Activated CD4-positive, alpha-beta memory T cell treated with anti-CD3 and anti-CD28 coated beads, Interleukin-2, amount 10 ng/mL, durations not matched to agents 7 days and 5 days (primary cell): ENCODE data around the gene HBZ. TPM values are rescaled to one million over a fixed set of nuclear protein-coding genes. Genes with fewer than 3 reads are reported as not detected.
"Not testable (repeated sequence)": the region's sequence is repeated elsewhere in the genome, so short reads cannot be mapped to it uniquely, and the experiment has no call there.

Experiments
- CTCF ChIA-PET: fragments of 350-600 bp; sonication (Branson Sonifier 250); formaldehyde crosslinking; loops from one replicate; lab custom pipeline; 2021; ENCODE audit warnings: antibody characterized with exemption, inconsistent platforms; lab: Charles Lee
- POLR2A ChIA-PET: fragments of 350-600 bp; sonication (Branson Sonifier 250); formaldehyde crosslinking; loops from one replicate; lab custom pipeline; 2021; ENCODE audit warnings: antibody characterized with exemption; lab: Charles Lee
- DNase-seq: peaks from one replicate; pipeline ENCODE4 v3.0.0-alpha.2; 2020
- H3K27ac Mint-ChIP-seq: one replicate; pipeline ENCODE4 v1.8.0; 2021; ENCODE audit warnings: mild to moderate bottlenecking, mixed read lengths
- H3K27me3 Mint-ChIP-seq: one replicate; pipeline ENCODE4 v1.8.0; 2021; ENCODE audit warnings: mixed read lengths
- H3K36me3 Mint-ChIP-seq: one replicate; pipeline ENCODE4 v1.8.0; 2021; ENCODE audit warnings: low read depth, mixed read lengths
- H3K4me1 Mint-ChIP-seq: one replicate; pipeline ENCODE4 v1.8.0; 2021; ENCODE audit warnings: mixed read lengths
- H3K4me3 Mint-ChIP-seq: one replicate; pipeline ENCODE4 v1.8.0; 2021; ENCODE audit warnings: mild to moderate bottlenecking, mixed read lengths
- H3K9me3 Mint-ChIP-seq: one replicate; pipeline ENCODE4 v1.8.0; 2021; ENCODE audit warnings: mixed read lengths
- total RNA-seq, 2 experiments: library from RNA; stranded (reverse); gene quantifications; one replicate each; pipeline ENCODE4 v1.2.3, GENCODE V29; 2021

Gene HBZ
- total RNA-seq, 2 experiments from 2014 or later, result not detected

DNA sequence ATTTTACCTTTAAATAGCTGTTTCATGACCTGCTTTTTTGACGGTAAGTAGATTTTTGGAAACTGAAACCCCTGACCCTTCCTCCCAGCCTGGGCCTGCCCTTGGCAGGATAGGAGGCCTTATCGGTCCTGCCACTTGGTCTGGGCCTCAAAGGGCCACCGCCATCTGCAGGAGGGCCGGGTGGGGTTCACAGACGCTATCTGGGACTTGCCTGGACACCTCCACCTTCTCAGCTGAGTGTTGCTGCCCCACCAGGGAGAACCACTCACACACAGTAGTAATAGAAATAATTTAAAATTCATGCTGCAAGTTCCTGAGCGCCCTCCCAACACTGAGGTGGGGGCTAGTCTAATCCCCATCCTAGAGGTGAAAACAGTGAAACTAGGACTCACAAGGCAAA is 9.4 kb upstream of the HBZ start:
- CTCF ChIA-PET, result no interaction called here
- Mint-ChIP-seq H3K4me1 (peaks cover 5% of the 10 kb centered on the region), H3K4me3 (no peak overlapping the region), H3K27me3 (peaks cover 15% of the 10 kb centered on the region), H3K9me3 (no peaks in the 10 kb centered on the region), H3K27ac (no peak overlapping the region), H3K36me3 (no peaks in the 10 kb centered on the region)
- DNase-seq, result no peak
- POLR2A ChIA-PET, result no interaction called here

DNA sequence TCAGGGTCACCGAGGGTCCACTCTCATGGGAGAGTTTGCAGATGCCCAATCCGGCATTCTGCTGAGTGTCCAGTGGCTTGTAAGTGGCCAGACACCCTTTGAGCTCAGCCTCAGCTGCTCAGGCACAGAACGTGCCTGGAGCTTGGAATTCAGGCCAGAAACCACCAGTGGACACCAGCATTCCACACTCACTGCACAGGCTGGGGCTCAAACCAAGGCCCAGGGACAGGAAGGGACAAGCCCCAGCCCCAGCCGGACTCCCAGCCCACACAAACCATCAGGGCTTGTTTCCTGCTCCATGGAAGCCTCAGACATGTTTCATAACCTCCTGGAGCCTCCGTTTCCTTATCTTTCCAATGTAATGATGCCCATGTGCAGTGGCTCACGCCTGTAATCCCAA is 9.0 kb upstream of the HBZ start:
- no peak overlapping the region for H3K27ac Mint-ChIP-seq
- H3K4me3 Mint-ChIP-seq, result no peak overlapping the region
- H3K27me3 Mint-ChIP-seq, result peaks cover 18% of the 10 kb centered on the region
- ChIA-PET CTCF (no interaction called here), POLR2A (no interaction called here)
- H3K4me1 Mint-ChIP-seq, result peaks cover 5% of the 10 kb centered on the region
- DNase-seq, result no peak
- H3K36me3 Mint-ChIP-seq, result no peaks in the 10 kb centered on the region
- no peaks in the 10 kb centered on the region for H3K9me3 Mint-ChIP-seq

DNA sequence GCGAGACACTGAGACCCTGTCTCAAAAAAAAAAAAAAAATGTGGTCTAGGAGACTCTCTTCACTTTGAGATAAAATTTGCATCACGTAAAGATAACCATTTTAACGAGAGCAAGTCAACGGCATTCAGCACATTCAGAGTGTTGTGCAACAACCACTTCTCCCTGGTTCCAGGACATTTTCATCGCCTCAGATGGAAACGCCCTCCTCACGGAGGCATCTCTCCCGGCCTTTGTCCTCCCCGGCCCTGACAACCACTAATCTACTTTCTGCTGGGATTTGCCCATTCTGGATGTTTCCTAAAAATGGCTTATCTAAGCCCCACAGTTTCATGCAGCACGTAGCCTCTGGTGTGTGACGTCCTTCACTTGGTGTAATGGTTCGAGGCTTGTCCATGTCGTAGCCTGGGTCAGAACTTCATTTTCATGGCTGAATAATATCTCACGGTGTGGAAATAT is 7.6 kb upstream of the HBZ start:
- Mint-ChIP-seq H3K9me3 (no peaks in the 10 kb centered on the region), H3K4me1 (no peaks in the 10 kb centered on the region), H3K27ac (no peak overlapping the region), H3K27me3 (peaks cover 23% of the 10 kb centered on the region), H3K36me3 (no peaks in the 10 kb centered on the region), H3K4me3 (no peak overlapping the region)
- no peak for DNase-seq
- POLR2A ChIA-PET, result no interaction called here
- CTCF ChIA-PET, result no interaction called here

DNA sequence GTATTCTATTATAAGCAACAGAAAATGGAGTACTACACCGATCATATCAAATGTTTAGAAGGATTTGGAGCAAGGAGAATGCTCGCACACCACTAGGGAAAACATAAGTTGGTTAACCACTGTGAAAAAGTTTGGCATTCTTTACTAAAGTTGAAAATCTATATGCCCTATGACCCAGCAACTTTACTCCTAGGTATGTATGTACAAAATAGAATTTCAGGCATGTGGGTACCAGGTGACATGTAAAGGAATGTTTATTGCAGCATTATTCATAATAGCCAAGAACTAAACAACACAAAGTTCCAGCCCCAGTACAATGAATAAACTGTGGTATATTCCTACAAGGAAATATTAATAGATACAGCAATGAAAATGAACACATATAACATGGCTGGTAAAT is 5.8 kb upstream of the HBZ start:
- no peak overlapping the region for H3K4me3 Mint-ChIP-seq
- H3K27ac Mint-ChIP-seq, result no peak overlapping the region
- ChIA-PET CTCF (no interaction called here), POLR2A (no interaction called here)
- DNase-seq, result no peak
- H3K36me3 Mint-ChIP-seq, result no peaks in the 10 kb centered on the region
- peaks cover 28% of the 10 kb centered on the region for H3K27me3 Mint-ChIP-seq
- H3K9me3 Mint-ChIP-seq, result no peaks in the 10 kb centered on the region
- no peaks in the 10 kb centered on the region for H3K4me1 Mint-ChIP-seq

DNA sequence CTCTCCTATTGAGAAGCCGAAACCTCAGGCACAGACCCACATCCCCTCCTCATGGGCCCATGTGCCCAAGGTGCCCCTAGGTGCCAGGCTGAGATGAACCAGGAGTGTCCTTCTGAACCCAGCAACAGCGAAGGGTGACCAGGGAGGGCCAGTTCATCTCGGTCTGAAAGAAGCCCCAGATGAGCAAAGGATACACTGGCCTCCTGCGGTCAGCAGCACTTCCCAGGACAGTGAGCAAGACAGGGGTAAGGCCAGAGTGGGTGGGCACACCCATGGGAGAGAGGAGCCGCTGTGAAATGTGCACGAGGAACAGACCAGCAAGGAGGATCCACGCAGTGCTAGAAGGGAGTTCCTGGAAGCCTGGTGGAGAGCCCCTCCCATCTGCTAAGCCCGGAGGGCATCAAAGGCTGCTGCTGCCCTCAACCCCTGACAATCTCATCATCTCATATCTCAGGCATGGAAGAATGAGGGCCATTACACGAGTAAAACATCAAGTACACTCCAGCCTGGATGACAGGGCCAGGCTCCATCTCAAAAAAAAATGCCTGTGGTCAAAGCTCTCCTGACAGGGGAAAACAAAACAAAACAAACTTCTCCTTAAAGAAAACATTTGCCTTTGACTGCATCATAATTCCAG is 3.3 kb upstream of the HBZ start:
- H3K4me3 Mint-ChIP-seq, result no peak overlapping the region
- ChIA-PET CTCF (no interaction called here), POLR2A (no interaction called here)
- no peaks in the 10 kb centered on the region for H3K36me3 Mint-ChIP-seq
- H3K27me3 Mint-ChIP-seq, result peaks cover 29% of the 10 kb centered on the region
- no peak for DNase-seq
- H3K4me1 Mint-ChIP-seq, result no peaks in the 10 kb centered on the region
- H3K9me3 Mint-ChIP-seq, result no peaks in the 10 kb centered on the region
- no peak overlapping the region for H3K27ac Mint-ChIP-seq

DNA sequence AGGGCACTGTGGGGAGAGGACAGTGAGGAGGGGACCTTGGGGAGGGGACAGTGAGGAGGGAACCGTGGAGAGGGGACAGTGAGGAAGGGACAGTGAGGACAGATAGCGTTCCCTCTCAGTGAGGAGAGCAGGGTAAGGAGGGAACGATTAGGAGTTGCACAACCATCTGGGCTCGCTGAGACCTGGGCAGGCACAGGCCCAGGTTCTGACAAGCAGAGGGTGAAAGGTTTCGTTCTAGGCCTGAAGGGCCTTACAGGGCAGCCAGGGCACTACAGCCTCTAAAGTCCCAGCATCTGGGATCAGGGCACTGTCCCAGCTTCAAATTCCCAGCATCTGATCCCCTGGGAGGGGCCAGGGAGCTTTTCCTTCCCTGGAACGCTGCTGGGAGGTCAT is 681 bp downstream of the HBZ start:
- H3K27ac Mint-ChIP-seq, CTCF ChIA-PET, DNase-seq, H3K9me3 Mint-ChIP-seq, H3K4me3 Mint-ChIP-seq, POLR2A ChIA-PET, H3K36me3 Mint-ChIP-seq, H3K4me1 Mint-ChIP-seq: not testable (repeated sequence)
- H3K27me3 Mint-ChIP-seq, result peaks cover 36% of the 10 kb centered on the region

DNA sequence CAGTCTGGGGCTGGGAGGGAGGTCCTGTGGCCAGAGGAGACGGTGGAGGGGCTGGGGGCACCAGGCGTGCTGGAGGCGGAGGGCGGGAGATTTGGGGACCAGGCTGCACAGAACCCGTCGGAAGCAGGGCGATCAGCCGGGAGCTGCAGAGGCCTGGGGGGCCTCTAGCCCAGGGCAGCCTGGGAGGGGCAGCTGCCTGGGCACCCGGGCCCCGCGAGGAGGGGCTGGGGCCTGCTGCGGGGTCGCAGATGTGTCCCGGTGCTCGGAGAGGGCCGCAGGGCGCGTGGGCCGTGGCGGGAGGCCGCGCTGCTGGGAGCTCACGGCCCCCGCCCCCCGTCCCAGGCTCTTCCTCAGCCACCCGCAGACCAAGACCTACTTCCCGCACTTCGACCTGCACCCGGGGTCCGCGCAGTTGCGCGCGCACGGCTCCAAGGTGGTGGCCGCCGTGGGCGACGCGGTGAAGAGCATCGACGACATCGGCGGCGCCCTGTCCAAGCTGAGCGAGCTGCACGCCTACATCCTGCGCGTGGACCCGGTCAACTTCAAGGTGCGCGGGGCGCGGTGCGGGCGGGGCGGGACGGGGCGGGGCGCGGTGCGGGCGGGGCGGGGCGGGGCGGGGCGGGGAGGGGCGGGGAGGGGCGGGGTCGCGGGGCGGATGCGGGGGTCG is 1.2 kb downstream of the HBZ start:
- H3K9me3 Mint-ChIP-seq, H3K4me1 Mint-ChIP-seq, CTCF ChIA-PET, DNase-seq, POLR2A ChIA-PET, H3K36me3 Mint-ChIP-seq, H3K4me3 Mint-ChIP-seq, H3K27ac Mint-ChIP-seq: not testable (repeated sequence)
- H3K27me3 Mint-ChIP-seq, result peaks cover 35% of the 10 kb centered on the region

DNA sequence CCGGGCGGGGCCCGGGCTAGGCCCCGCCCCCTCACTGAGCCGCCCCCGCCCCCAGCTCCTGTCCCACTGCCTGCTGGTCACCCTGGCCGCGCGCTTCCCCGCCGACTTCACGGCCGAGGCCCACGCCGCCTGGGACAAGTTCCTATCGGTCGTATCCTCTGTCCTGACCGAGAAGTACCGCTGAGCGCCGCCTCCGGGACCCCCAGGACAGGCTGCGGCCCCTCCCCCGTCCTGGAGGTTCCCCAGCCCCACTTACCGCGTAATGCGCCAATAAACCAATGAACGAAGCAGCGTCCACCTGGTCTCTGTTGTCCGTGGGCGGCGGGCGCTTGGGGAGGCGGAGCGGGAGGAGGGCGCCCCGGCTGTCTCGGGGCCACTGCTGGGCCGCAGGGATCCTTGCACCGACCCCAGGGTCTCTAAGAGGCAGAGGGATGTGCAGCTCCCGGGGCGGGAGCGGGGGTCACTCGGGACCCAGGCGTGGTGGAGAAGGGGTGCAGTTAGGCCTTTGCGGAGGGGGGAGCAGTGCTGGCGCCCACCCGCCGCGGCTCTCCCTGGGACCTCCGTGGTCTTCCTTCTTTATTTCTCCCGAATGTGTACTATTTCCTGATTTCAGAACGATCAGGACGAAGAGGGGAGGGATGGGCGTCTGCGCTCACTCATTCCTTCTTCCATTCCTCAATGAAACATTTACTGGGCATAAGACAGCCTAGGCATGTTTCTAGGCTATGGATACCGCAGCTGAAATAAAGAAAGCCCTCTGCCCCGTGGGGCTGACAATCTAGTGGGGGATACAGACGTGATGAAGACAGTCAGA is 2.0 kb downstream of the HBZ start:
- Mint-ChIP-seq H3K36me3 (no peaks in the 10 kb centered on the region), H3K9me3 (no peaks in the 10 kb centered on the region), H3K4me3 (peak overlapping the region; percentile 32), H3K4me1 (peaks cover 7% of the 10 kb centered on the region), H3K27ac (no peak overlapping the region), H3K27me3 (peaks cover 35% of the 10 kb centered on the region)
- ChIA-PET CTCF (interaction anchor here (1.4 kb wide), 1 partner anchor 57 kb away, joined by 3 read pairs; no protein-coding TSS in a partner anchor), POLR2A (no interaction called here)
- no peak for DNase-seq

DNA sequence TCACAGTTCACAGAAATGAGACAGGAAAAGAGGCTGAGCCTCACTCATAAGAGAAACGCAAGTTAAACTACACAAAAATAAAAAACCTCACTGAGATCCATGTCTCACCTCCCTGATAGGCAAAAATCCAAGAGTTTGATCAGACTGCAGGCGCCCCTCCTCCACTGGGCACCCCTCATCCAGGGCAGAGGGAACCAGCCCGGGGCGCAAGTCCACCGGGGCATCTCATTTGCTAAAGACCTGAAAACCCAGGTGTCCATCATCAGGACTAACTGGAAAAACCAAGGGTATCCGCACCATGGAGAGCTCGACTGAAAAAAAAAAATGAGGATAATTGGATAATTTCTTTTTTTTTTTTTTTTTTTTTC is 2.6 kb downstream of the HBZ start:
- Mint-ChIP-seq H3K9me3 (no peaks in the 10 kb centered on the region), H3K4me1 (peaks cover 7% of the 10 kb centered on the region), H3K27me3 (peaks cover 36% of the 10 kb centered on the region), H3K4me3 (peak overlapping the region; percentile 30), H3K27ac (no peak overlapping the region), H3K36me3 (no peaks in the 10 kb centered on the region)
- no peak for DNase-seq
- ChIA-PET CTCF (interaction anchor here (1.4 kb wide), 1 partner anchor 58 kb away, joined by 3 read pairs; no protein-coding TSS in a partner anchor), POLR2A (no interaction called here)

DNA sequence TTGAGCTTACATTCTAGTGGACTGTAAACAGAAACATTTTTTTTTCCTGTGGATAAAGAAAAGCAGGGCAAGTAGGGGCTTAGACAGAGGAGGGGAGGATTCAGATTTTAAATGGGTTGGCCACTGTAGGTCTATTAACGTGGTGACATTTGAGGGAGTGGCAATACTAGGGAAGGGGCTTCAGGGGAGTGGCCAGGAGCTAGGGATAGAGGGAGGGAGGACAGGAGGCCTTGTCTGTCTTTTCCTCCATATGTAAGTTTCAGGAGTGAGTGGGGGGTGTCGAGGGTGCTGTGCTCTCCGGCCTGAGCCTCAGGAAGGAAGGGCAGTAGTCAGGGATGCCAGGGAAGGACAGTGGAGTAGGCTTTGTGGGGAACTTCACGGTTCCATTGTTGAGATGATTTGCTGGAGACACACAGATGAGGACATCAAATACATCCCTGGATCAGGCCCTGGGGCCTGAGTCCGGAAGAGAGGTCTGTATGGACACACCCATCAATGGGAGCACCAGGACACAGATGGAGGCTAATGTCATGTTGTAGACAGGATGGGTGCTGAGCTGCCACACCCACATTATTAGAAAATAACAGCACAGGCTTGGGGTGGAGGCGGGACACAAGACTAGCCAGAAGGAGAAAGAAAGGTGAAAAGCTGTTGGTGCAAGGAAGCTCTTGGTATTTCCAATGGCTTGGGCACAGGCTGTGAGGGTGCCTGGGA is 6.8 kb downstream of the HBZ start:
- DNase-seq, result no peak
- H3K36me3 Mint-ChIP-seq, result no peaks in the 10 kb centered on the region
- ChIA-PET POLR2A (no interaction called here), CTCF (no interaction called here)
- H3K4me3 Mint-ChIP-seq, result no peak overlapping the region
- H3K4me1 Mint-ChIP-seq, result peaks cover 5% of the 10 kb centered on the region
- H3K27ac Mint-ChIP-seq, result no peak overlapping the region
- H3K27me3 Mint-ChIP-seq, result peaks cover 26% of the 10 kb centered on the region
- H3K9me3 Mint-ChIP-seq, result no peaks in the 10 kb centered on the region

DNA sequence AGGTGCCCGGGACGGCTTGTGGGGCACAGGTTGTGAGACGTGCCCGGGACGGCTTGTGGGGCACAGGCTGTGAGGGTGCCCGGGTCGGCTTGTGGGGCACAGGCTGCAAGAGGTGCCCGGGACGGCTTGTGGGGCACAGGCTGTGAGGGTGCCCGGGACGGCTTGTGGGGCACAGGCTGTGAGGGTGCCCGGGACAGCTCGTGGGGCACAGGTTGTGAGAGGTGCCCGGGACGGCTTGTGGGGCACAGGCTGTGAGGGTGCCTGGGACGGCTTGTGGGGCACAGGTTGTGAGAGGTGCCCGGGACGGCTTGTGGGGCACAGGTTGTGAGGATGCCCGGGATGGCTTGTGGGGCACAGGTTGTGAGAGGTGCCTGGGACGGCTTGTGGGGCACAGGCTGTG is 7.8 kb downstream of the HBZ start:
- H3K4me1 Mint-ChIP-seq, H3K4me3 Mint-ChIP-seq, H3K36me3 Mint-ChIP-seq, POLR2A ChIA-PET, DNase-seq, H3K9me3 Mint-ChIP-seq, CTCF ChIA-PET, H3K27ac Mint-ChIP-seq: not testable (repeated sequence)
- H3K27me3 Mint-ChIP-seq, result peaks cover 21% of the 10 kb centered on the region

DNA sequence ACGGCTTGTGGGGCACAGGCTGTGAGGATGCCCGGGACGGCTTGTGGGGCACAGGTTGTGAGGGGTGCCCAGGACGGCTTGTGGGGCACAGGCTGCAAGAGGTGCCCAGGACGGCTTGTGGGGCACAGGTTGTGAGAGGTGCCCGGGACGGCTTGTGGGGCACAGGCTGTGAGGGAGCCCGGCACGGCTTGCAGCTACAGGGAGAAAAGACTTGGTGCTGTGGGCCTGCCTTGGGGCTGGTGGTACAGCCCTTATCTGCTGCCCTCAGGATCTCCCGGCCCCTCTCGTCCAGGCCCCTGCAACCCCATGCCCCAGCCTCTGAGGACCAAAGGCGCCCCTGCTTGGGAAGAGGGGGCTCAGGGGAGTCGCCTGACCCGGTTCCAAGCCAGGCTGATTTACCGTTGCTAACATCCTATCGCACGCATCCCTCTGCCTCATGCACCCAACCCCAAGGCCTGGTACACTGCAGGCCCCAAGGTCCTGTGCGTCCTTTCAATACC is 8.3 kb downstream of the HBZ start:
- Mint-ChIP-seq H3K36me3 (no peaks in the 10 kb centered on the region), H3K27ac (no peak overlapping the region), H3K27me3 (peaks cover 22% of the 10 kb centered on the region), H3K4me3 (no peak overlapping the region), H3K9me3 (no peaks in the 10 kb centered on the region), H3K4me1 (peaks cover 2% of the 10 kb centered on the region)
- DNase-seq, result no peak
- POLR2A ChIA-PET, result no interaction called here
- CTCF ChIA-PET, result no interaction called here
